ENCODE measurements around the gene HNRNPF.

The HNRNPF gene

DNA sequence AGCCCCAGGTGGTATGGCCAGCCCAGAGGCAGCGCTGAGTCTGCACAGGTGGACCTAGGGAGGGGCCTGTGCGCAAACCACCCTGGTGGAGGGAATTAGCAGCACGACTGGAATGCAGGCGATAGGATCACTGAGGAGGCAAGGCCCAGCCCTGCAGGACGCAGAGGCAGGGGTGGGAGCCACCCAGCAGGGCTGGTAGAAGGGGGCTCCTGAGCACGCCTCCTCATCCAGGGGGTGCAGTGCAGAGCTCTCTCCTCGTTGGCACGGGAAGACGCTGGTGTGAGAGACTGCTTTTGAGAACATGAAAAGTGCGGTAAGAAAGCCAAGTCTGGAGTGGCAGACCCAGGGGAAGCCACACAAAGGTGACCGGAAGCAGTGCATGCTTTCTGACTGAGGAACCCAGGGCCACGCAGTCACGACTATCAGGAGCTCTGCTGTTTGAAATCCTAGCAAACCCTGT, 31.5 kb downstream of the HNRNPF start:
- Histone ChIP-seq H3K4me3 (ENCODE audit: low read length) (no peak overlapping the region), H4K20me1 (ENCODE audit: control insufficient read depth, insufficient read depth, low read depth, low read length) (no peaks in the 10 kb centered on the region), H3K27me3 (ENCODE audit: control insufficient read depth, low read length) (peaks cover 8% of the 10 kb centered on the region), H3K4me1 (ENCODE audit: control insufficient read depth, low read length) (no peaks in the 10 kb centered on the region), H3K9me3 (ENCODE audit: control insufficient read depth, insufficient read depth, low read length) (no peaks in the 10 kb centered on the region), H3F3A (ENCODE audit: control insufficient read depth, insufficient read depth) (peaks cover 6% of the 10 kb centered on the region; the same call in 1 of the 2 replicates), H3K36me3 (ENCODE audit: control insufficient read depth, low read length) (no peaks in the 10 kb centered on the region), H3K9me2 (replicated peaks; ENCODE audit: control insufficient read depth, low read length) (no peaks in the 10 kb centered on the region), H3K79me2 (ENCODE audit: control insufficient read depth, low read length) (no peaks in the 10 kb centered on the region), H3K4me2 (ENCODE audit: low read length) (no peak overlapping the region), H3K27ac (ENCODE audit: low read depth, low read length) (no peak overlapping the region)
- TF ChIP-seq CTCF (IDR thresholded peaks at IDR 0.05; ENCODE audit: low read depth, low read length, poor library complexity, severe bottlenecking) (no peak), EZH2phosphoT487 (IDR thresholded peaks at IDR 0.05; ENCODE audit: borderline replicate concordance, low read length) (no peak)

GRCh38 chr10:43376828-43377423, 32.1 kb downstream of the HNRNPF start:
- H3K27ac ChIP-seq (ENCODE audit: low read depth, low read length), result no peak overlapping the region
- H4K20me1 ChIP-seq (ENCODE audit: control insufficient read depth, insufficient read depth, low read depth, low read length), result no peaks in the 10 kb centered on the region
- no peak for TF ChIP-seq CTCF (IDR thresholded peaks at IDR 0.05; ENCODE audit: low read depth, low read length, poor library complexity, severe bottlenecking)
- no peak for TF ChIP-seq EZH2phosphoT487 (IDR thresholded peaks at IDR 0.05; ENCODE audit: borderline replicate concordance, low read length)
- no peaks in the 10 kb centered on the region for H3K36me3 ChIP-seq (ENCODE audit: control insufficient read depth, low read length)
- no peaks in the 10 kb centered on the region for H3K9me2 ChIP-seq (replicated peaks; ENCODE audit: control insufficient read depth, low read length)
- H3K9me3 ChIP-seq (ENCODE audit: control insufficient read depth, insufficient read depth, low read length), result no peaks in the 10 kb centered on the region
- H3K4me3 ChIP-seq (ENCODE audit: low read length), result no peak overlapping the region
- peaks cover 8% of the 10 kb centered on the region for H3K27me3 ChIP-seq (ENCODE audit: control insufficient read depth, low read length)
- 0 out of 2 replicates have a peak, but pooled peaks cover 4% of the 10 kb centered on the region for H3F3A ChIP-seq (ENCODE audit: control insufficient read depth, insufficient read depth)
- no peaks in the 10 kb centered on the region for H3K4me1 ChIP-seq (ENCODE audit: control insufficient read depth, low read length)
- H3K79me2 ChIP-seq (ENCODE audit: control insufficient read depth, low read length), result no peaks in the 10 kb centered on the region
- H3K4me2 ChIP-seq (ENCODE audit: low read length), result no peak overlapping the region

GRCh38 chr10:43376046-43376635, 32.8 kb downstream of the HNRNPF start:
- H3K9me3 ChIP-seq (ENCODE audit: control insufficient read depth, insufficient read depth, low read length), result no peaks in the 10 kb centered on the region
- H3K27ac ChIP-seq (ENCODE audit: low read depth, low read length), result no peak overlapping the region
- TF ChIP-seq CTCF (IDR thresholded peaks at IDR 0.05; ENCODE audit: low read depth, low read length, poor library complexity, severe bottlenecking), result no peak
- TF ChIP-seq EZH2phosphoT487 (IDR thresholded peaks at IDR 0.05; ENCODE audit: borderline replicate concordance, low read length), result no peak
- no peak overlapping the region for H3K4me3 ChIP-seq (ENCODE audit: low read length)
- H3K4me1 ChIP-seq (ENCODE audit: control insufficient read depth, low read length), result no peaks in the 10 kb centered on the region
- peaks cover 8% of the 10 kb centered on the region for H3K27me3 ChIP-seq (ENCODE audit: control insufficient read depth, low read length)
- no peaks in the 10 kb centered on the region for H3K36me3 ChIP-seq (ENCODE audit: control insufficient read depth, low read length)
- no peaks in the 10 kb centered on the region for H3K79me2 ChIP-seq (ENCODE audit: control insufficient read depth, low read length)
- H3K9me2 ChIP-seq (replicated peaks; ENCODE audit: control insufficient read depth, low read length), result no peaks in the 10 kb centered on the region
- no peak overlapping the region for H3K4me2 ChIP-seq (ENCODE audit: low read length)
- no peaks in the 10 kb centered on the region for H4K20me1 ChIP-seq (ENCODE audit: control insufficient read depth, insufficient read depth, low read depth, low read length)
- H3F3A ChIP-seq (ENCODE audit: control insufficient read depth, insufficient read depth), result 0 out of 2 replicates have a peak, but pooled peaks cover 4% of the 10 kb centered on the region

All from DOHH2 (cell line).